Neutrophil (primary cell): Measurements from ENCODE around the gene MIB1.

Experiments
- H3K27ac ChIP-seq: fragments of 200-600 bp; sonication (generic); 2 replicates; pipeline ENCODE4 v1.5.1; 2016; ENCODE audit warnings: mild to moderate bottlenecking, moderate library complexity
- H3K27me3 ChIP-seq: fragments of 200-600 bp; sonication (generic); 2 replicates; pipeline ENCODE4 v1.6.0; 2016; ENCODE audit warnings: mild to moderate bottlenecking
- H3K36me3 ChIP-seq: fragments of 200-600 bp; sonication (generic); 2 replicates; pipeline ENCODE4 v1.5.1; 2017
- H3K4me1 ChIP-seq, 2 experiments: fragments of 200-600 bp in 1 of 2; sonication (generic) in 1 of 2; 1 replicate in 1 of 2; 2 replicates in 1 of 2; pipeline versions ENCODE4 v1.5.1 to v1.6.1; 2013 to 2016; ENCODE audit warnings: low read depth in 1 of 2, low read length in 1 of 2, mild to moderate bottlenecking in 1 of 2, moderate library complexity in 1 of 2; ENCODE audit not compliant: control insufficient read depth in 1 of 2, insufficient read depth in 1 of 2
- H3K4me3 ChIP-seq, 2 experiments: fragments of 200-600 bp in 1 of 2; sonication (generic) in 1 of 2; 1 replicate in 1 of 2; 2 replicates in 1 of 2; pipeline ENCODE4 v1.5.1; 2013 to 2016; ENCODE audit warnings: low read depth in 1 of 2, low read length in 1 of 2, mild to moderate bottlenecking in 1 of 2, moderate library complexity in 1 of 2
- H3K9me3 ChIP-seq: fragments of 200-600 bp; sonication (generic); 2 replicates; pipeline ENCODE4 v1.5.1; 2016
- TF ChIP-seq, protein P1 (sequence below): fragments of 200-600 bp; sonication (generic); IDR thresholded peaks from 2 replicates; pipeline ENCODE4 v1.5.1; 2016; ENCODE audit warnings: antibody characterized with exemption

Gene MIB1

DNA sequence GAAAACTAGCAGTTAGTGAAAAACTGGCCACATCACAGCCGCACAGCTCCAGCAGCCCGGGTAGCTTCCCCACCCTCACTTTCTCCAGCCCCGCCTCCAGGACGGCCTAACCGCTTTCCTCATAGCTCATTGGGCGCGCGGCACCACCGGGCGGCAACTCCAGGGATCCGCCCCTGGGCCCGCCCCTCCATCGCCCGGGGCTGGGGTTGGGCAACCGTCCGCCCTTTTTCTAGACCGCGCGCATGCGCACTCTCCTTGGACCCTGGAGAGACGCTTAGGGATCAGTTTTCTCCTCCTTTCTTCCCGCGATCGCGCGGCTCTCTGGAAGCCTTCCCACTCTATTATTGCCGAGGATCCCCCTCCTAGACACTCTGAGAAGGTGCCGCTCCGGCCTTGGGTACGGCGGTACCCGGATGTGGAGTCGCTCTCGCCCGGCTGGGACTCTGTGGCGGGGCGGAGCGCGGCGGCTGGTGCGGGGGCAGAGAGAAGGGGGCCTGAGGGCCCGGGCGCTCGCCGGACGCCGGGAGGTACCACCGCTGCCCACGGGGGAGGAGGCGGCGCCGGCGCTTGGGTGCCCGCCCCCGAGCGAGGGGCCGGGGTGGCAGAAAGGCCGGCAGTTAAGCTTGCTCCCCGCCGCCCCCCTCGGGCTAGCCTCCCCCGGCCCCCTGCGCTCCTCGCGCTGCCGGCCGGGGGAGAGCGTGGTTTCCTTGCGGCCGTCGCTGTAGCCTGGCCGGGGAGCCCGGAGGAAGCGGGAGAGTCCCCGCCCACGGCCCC, at the start of gene MIB1:
Gene MIB1, plus strand, starts transcription at position 255 of the 774 bp plus-strand sequence. CDS start 792 bp downstream, outside the sequence.
- peaks cover 5% of the 10 kb centered on the region for H3K27me3 ChIP-seq
- H3K9me3 ChIP-seq, result no peaks in the 10 kb centered on the region
- peak within 1 kb of the TSS; percentile 96 for H3K27ac ChIP-seq
- peaks cover 17 to 18% of the 10 kb centered on the region in 2 experiments for H3K4me1 ChIP-seq
- peak within 1 kb of the TSS; percentile 97 for H3K4me3 ChIP-seq
- H3K36me3 ChIP-seq, result no peaks in the 10 kb centered on the region
- TF ChIP-seq, protein P1, sequence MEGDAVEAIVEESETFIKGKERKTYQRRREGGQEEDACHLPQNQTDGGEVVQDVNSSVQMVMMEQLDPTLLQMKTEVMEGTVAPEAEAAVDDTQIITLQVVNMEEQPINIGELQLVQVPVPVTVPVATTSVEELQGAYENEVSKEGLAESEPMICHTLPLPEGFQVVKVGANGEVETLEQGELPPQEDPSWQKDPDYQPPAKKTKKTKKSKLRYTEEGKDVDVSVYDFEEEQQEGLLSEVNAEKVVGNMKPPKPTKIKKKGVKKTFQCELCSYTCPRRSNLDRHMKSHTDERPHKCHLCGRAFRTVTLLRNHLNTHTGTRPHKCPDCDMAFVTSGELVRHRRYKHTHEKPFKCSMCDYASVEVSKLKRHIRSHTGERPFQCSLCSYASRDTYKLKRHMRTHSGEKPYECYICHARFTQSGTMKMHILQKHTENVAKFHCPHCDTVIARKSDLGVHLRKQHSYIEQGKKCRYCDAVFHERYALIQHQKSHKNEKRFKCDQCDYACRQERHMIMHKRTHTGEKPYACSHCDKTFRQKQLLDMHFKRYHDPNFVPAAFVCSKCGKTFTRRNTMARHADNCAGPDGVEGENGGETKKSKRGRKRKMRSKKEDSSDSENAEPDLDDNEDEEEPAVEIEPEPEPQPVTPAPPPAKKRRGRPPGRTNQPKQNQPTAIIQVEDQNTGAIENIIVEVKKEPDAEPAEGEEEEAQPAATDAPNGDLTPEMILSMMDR, result peak; percentile 35

DNA sequence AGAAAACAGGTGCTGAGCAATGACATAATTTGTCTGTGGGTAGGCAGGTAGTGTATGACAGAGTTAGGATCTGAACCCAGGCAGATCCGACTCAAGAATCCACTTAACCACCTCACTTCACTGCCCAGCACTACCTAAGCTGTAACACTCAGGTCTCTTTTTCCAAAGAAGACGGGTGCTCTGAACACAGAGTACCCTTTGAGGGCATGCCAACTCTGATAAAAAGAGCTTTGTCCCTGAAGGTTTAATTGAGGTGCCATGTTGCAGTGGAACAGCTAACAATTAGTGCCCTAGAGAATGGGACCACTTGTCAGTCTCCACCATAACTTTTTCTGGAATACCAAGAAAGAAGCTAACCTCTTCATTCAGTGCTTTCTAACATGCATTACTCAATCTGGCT, 47.3 kb upstream of the MIB1 start:
- TF ChIP-seq, protein P1, result no peak
- peaks cover 67% of the 10 kb centered on the region for H3K36me3 ChIP-seq
- H3K4me3 ChIP-seq, result no peak overlapping the region
- H3K4me1 ChIP-seq, result peaks cover 0 to 4% of the 10 kb centered on the region in 2 experiments
- H3K27me3 ChIP-seq, result no peaks in the 10 kb centered on the region
- no peak overlapping the region for H3K27ac ChIP-seq
- H3K9me3 ChIP-seq, result no peaks in the 10 kb centered on the region

DNA sequence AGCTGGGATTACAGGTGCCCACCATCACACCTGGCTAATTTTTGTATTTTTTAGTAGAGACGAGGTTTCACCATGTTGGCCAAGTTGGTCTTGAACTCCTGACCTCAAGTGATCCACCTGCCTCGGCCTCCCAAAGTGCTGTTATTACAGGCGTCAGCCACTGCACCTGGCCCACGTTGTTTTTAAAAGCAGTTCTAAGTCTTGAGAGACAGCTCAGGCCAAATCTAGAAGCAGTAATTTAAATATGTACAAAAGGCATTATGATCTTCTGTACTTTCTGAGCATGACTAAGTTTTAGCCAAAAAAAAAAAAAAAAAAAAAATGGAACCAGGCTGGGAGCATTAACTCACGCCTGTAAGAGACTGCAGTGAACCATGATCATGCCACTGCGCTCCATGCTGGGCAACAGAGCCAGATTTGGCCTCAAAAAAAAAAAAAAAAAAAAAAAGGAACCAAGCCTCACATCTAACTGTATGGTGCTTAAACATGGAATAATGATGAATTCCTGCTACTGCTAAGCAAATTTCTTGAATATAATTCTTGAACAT, 40.0 kb upstream of the MIB1 start:
- H3K4me1 ChIP-seq, result peaks cover 29 to 41% of the 10 kb centered on the region in 2 experiments
- H3K4me3 ChIP-seq, result no peak overlapping the region
- H3K9me3 ChIP-seq, result no peaks in the 10 kb centered on the region
- H3K27ac ChIP-seq, result peak overlapping the region; percentile 73
- peaks cover 48% of the 10 kb centered on the region for H3K36me3 ChIP-seq
- H3K27me3 ChIP-seq, result no peaks in the 10 kb centered on the region
- TF ChIP-seq, protein P1, result no peak

DNA sequence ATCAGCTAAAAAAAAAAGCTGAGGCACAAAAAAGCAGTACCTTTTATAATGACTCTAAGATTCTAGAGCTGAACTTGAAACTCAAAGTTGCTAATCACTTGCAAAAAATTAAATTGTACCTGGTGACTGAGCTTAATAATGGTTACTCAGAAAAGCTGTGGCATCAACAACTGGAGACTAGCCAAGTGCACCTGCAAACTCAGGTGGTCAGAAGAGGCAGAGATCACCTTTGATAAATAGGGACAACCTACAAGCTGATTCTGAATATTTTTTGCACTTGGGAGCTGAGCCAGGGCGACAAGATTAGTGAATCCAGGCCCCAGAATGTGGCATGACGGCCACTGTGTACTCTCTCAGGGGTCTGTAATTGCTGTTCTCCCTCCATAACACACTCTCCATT, 39.0 kb upstream of the MIB1 start:
- Histone ChIP-seq H3K27me3 (no peaks in the 10 kb centered on the region), H3K9me3 (no peaks in the 10 kb centered on the region), H3K27ac (no peak overlapping the region), H3K36me3 (peaks cover 41% of the 10 kb centered on the region), H3K4me3 (no peak overlapping the region), H3K4me1 (peaks cover 29 to 41% of the 10 kb centered on the region in 2 experiments)
- TF ChIP-seq, protein P1, result no peak

DNA sequence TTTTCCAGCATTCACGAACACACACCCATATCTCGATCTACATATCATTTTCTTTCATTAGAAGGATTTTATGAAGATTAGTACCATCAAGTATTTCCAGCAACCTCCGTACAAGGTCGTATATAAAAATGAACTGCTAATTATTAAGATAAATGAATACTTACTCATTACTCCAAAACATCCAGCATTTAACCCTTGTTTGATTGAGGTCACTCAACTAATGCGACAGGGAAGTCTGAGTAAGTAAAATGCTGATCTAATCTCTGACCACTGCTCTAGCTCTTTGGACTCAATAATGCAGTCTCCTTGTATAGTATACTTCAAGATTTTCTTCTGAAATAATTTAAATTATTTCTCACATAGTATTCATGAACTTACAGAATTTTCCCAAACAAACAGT, 38.0 kb upstream of the MIB1 start:
- Histone ChIP-seq H3K36me3 (peaks cover 33% of the 10 kb centered on the region), H3K9me3 (no peaks in the 10 kb centered on the region), H3K4me1 (peaks cover 29 to 41% of the 10 kb centered on the region in 2 experiments), H3K4me3 (peak overlapping the region; percentile 71 to 95), H3K27ac (peak overlapping the region; percentile 88), H3K27me3 (no peaks in the 10 kb centered on the region)
- TF ChIP-seq, protein P1, result no peak
